CD14-positive monocyte (primary cell): ENCODE results near the gene TEAD4. TPM values are rescaled to one million over a fixed set of nuclear protein-coding genes. Genes with fewer than 3 reads are reported as not detected.

Experiments used
- DNase-seq, 3 donors: peaks; one replicate each; pipeline ENCODE4 v3.0.0-alpha.2; 2011 to 2022
- H2AFZ ChIP-seq: 2 replicates; pipeline ENCODE4 v1.6.0; 2012; ENCODE audit warnings: mild to moderate bottlenecking, low read depth, low read length, inconsistent platforms; ENCODE audit not compliant: insufficient read depth, poor library complexity, severe bottlenecking
- H3K27ac ChIP-seq, 2 donors: 1 replicate in 1 of 2; 2 replicates in 1 of 2; pipeline ENCODE4 v1.5.1; 2012 to 2013; ENCODE audit warnings: low read length in 2 of 2, control low read depth in 1 of 2, inconsistent platforms in 1 of 2, low read depth in 1 of 2, mild to moderate bottlenecking in 1 of 2
- H3K27me3 ChIP-seq, 2 donors: one replicate each; pipeline versions ENCODE4 v1.6.0 to v1.6.1; 2011 to 2013; ENCODE audit warnings: low read length in 2 of 2; ENCODE audit not compliant: control insufficient read depth in 2 of 2, insufficient read depth in 2 of 2
- H3K36me3 ChIP-seq, 2 donors: replicated peaks in 1 of 2; 1 replicate in 1 of 2; 2 replicates in 1 of 2; pipeline versions ENCODE4 v1.5.1 to v1.6.1; 2012 to 2013; ENCODE audit warnings: low read length in 2 of 2, control low read depth in 1 of 2, inconsistent platforms in 1 of 2, mild to moderate bottlenecking in 1 of 2; ENCODE audit not compliant: insufficient read depth in 2 of 2, control insufficient read depth in 1 of 2
- H3K4me1 ChIP-seq, 2 donors: 1 replicate in 1 of 2; 2 replicates in 1 of 2; pipeline versions ENCODE4 v1.5.1 to v1.6.1; 2012 to 2013; ENCODE audit warnings: low read length in 2 of 2, control low read depth in 1 of 2, inconsistent platforms in 1 of 2, mild to moderate bottlenecking in 1 of 2, moderate library complexity in 1 of 2; ENCODE audit not compliant: insufficient read depth in 2 of 2, control insufficient read depth in 1 of 2
- H3K4me2 ChIP-seq: replicated peaks from 2 replicates; pipeline ENCODE3; 2012; ENCODE audit warnings: low read length, moderate library complexity, mild to moderate bottlenecking; ENCODE audit not compliant: poor library complexity, severe bottlenecking; ENCODE audit errors: extremely low read depth
- H3K4me3 ChIP-seq, 3 experiments: fragments of 200-600 bp in 1 of 3; sonication (generic) in 1 of 3; replicated peaks in 1 of 3; 1 replicate in 2 of 3; 2 replicates in 1 of 3; pipeline ENCODE4 v1.5.1; 2011 to 2013; ENCODE audit warnings: low read length in 3 of 3, mild to moderate bottlenecking in 3 of 3, control low read depth in 2 of 3, low read depth in 2 of 3, inconsistent platforms in 1 of 3, moderate library complexity in 1 of 3
- H3K79me2 ChIP-seq: 2 replicates; pipeline ENCODE4 v1.6.0; 2012; ENCODE audit warnings: mild to moderate bottlenecking, control low read depth, inconsistent platforms, low read length, moderate library complexity; ENCODE audit not compliant: insufficient read depth
- H3K9ac ChIP-seq: 2 replicates; pipeline ENCODE4 v1.6.0; 2017; ENCODE audit warnings: low read length, mild to moderate bottlenecking; ENCODE audit not compliant: insufficient read depth, poor library complexity, severe bottlenecking
- H3K9me3 ChIP-seq, 2 donors: replicated peaks in 1 of 2; 1 replicate in 1 of 2; 2 replicates in 1 of 2; pipeline versions ENCODE4 v1.5.1 to v1.6.1; 2012 to 2013; ENCODE audit warnings: low read length in 2 of 2, control low read depth in 1 of 2; ENCODE audit not compliant: control insufficient read depth in 1 of 2, insufficient read depth in 1 of 2
- H4K20me1 ChIP-seq: 2 replicates; pipeline ENCODE4 v1.6.0; 2012; ENCODE audit warnings: mild to moderate bottlenecking, low read length, control low read depth, moderate library complexity; ENCODE audit not compliant: insufficient read depth
- H3K27ac Mint-ChIP-seq, 7 donors: one replicate each; pipeline ENCODE4 v1.8.0; 2020; ENCODE audit warnings: mild to moderate bottlenecking in 7 of 7, mixed read lengths in 7 of 7, moderate library complexity in 6 of 7, inconsistent platforms in 2 of 7
- H3K27me3 Mint-ChIP-seq, 3 donors: one replicate each; pipeline ENCODE4 v1.8.0; 2021 to 2022; ENCODE audit warnings: low read depth in 3 of 3, mild to moderate bottlenecking in 3 of 3, mixed read lengths in 3 of 3, moderate library complexity in 3 of 3, inconsistent platforms in 1 of 3
- H3K36me3 Mint-ChIP-seq, 2 donors: one replicate each; pipeline ENCODE4 v1.8.0; 2020; ENCODE audit warnings: mixed read lengths in 2 of 2, inconsistent platforms in 1 of 2, mild to moderate bottlenecking in 1 of 2
- H3K4me1 Mint-ChIP-seq: one replicate; pipeline ENCODE4 v1.8.0; 2020; ENCODE audit warnings: mild to moderate bottlenecking, mixed read lengths
- H3K4me3 Mint-ChIP-seq, 2 donors: one replicate each; pipeline ENCODE4 v1.8.0; 2020; ENCODE audit warnings: mild to moderate bottlenecking in 2 of 2, mixed read lengths in 2 of 2, moderate library complexity in 1 of 2
- H3K9me3 Mint-ChIP-seq, 7 donors: one replicate each; pipeline ENCODE4 v1.8.0; 2020 to 2022; ENCODE audit warnings: mixed read lengths in 7 of 7, mild to moderate bottlenecking in 6 of 7, moderate library complexity in 6 of 7, inconsistent platforms in 2 of 7
- CTCF ChIP-seq: fragments of 200-600 bp; IDR thresholded peaks from one replicate; pipeline ENCODE4 v1.8.0; 2022; ENCODE audit warnings: antibody characterized with exemption, mild to moderate bottlenecking
- WGBS: methylation state at CpG from one replicate; pipeline ENCODE4 v1.1.5; 2013; ENCODE audit warnings: missing lambda C conversion rate; ENCODE audit not compliant: insufficient coverage; 5-methylcytosine and 5-hydroxymethylcytosine counted together
- intact Hi-C, 2 donors: fragments of 100-400 bp; cut with micrococcal nuclease; formaldehyde crosslinking; loops; one replicate each; pipeline versions ENCODE4 v1.15.0 to v1.15.1; 2023
- polyA plus RNA-seq, 3 donors: library from polyadenylated mRNA; depleted of rRNA in 1 of 3; unstranded in 2 of 3; stranded (reverse) in 1 of 3; fragments of 300-500 nt in 2 of 3; fragments of >200 nt in 1 of 3; fragmentation: Illumina TruSeq in 2 of 3; gene quantifications; 1 replicate in 2 of 3; 2 replicates in 1 of 3; pipeline ENCODE4 v1.2.3, GENCODE V29; 2012 to 2021

The TEAD4 gene
- polyA plus RNA-seq, 3 donors, result not detected

- Histone ChIP-seq H3K27ac (no peak overlapping the region), H3K27me3 (no peaks in the 10 kb centered on the region), H3K4me2 (no peak overlapping the region), H3K4me1 (no peaks in the 10 kb centered on the region), H4K20me1 (no peaks in the 10 kb centered on the region), H3K9ac (no peak overlapping the region), H3K9me3 (no peaks in the 10 kb centered on the region), H3K79me2 (no peaks in the 10 kb centered on the region), H3K4me3 (no peak overlapping the region), H2AFZ (no peak overlapping the region), H3K36me3 (peaks cover 0 to 2% of the 10 kb centered on the region in 2 donors)
- H3K4me1 Mint-ChIP-seq, result no peaks in the 10 kb centered on the region
- no peak overlapping the region for H3K4me3 Mint-ChIP-seq
- peaks cover 15 to 20% of the 10 kb centered on the region in 2 donors for H3K36me3 Mint-ChIP-seq
- no peaks in the 10 kb centered on the region for H3K9me3 Mint-ChIP-seq
- H3K27ac Mint-ChIP-seq, result no peak overlapping the region
- peaks cover 0 to 4% (median 3%) of the 10 kb centered on the region in 3 donors for H3K27me3 Mint-ChIP-seq
- 100% methylated on average over 4 of the region's 5 CpGs for WGBS
- DNase-seq, result no peak
- intact Hi-C loops, result no loop called here
- TF ChIP-seq CTCF, result no peak
Measured at GRCh38 chr12:2939191-2939590, 20.0 kb upstream of the TEAD4 start.

GRCh38 chr12:2940564-2940963 is 18.6 kb upstream of the TEAD4 start:
- no peak overlapping the region for H3K4me3 Mint-ChIP-seq
- Histone ChIP-seq H3K36me3 (peaks cover 0 to 2% of the 10 kb centered on the region in 2 donors), H3K9me3 (no peaks in the 10 kb centered on the region), H3K9ac (no peak overlapping the region), H3K4me3 (no peak overlapping the region), H3K27ac (no peak overlapping the region), H3K79me2 (no peaks in the 10 kb centered on the region), H3K4me1 (no peaks in the 10 kb centered on the region), H2AFZ (no peak overlapping the region), H3K4me2 (no peak overlapping the region), H4K20me1 (no peaks in the 10 kb centered on the region), H3K27me3 (no peaks in the 10 kb centered on the region)
- H3K4me1 Mint-ChIP-seq, result peaks cover 3% of the 10 kb centered on the region
- TF ChIP-seq CTCF, result no peak
- DNase-seq, result no peak
- intact Hi-C loops, result loop anchor here in 1 of 2 donors (10.0 kb wide), 1 partner anchor 86 kb away; the partner anchor contains the start of gene TEX52
- 87% methylated on average over 8 of the region's 10 CpGs for WGBS
- no peaks in the 10 kb centered on the region for H3K9me3 Mint-ChIP-seq
- H3K36me3 Mint-ChIP-seq, result peaks cover 11 to 12% of the 10 kb centered on the region in 2 donors
- peaks cover 0 to 7% (median 6%) of the 10 kb centered on the region in 3 donors for H3K27me3 Mint-ChIP-seq
- peak overlapping the region in 1 of 7 donors; percentile 11 for H3K27ac Mint-ChIP-seq
